ENCODE results near the gene CACNA1G. TPM values are rescaled to one million over a fixed set of nuclear protein-coding genes. Genes with fewer than 3 reads are reported as not detected.

Gene CACNA1G
- total RNA-seq, 1 experiment from 2014 or later = 6.7 TPM

DNA sequence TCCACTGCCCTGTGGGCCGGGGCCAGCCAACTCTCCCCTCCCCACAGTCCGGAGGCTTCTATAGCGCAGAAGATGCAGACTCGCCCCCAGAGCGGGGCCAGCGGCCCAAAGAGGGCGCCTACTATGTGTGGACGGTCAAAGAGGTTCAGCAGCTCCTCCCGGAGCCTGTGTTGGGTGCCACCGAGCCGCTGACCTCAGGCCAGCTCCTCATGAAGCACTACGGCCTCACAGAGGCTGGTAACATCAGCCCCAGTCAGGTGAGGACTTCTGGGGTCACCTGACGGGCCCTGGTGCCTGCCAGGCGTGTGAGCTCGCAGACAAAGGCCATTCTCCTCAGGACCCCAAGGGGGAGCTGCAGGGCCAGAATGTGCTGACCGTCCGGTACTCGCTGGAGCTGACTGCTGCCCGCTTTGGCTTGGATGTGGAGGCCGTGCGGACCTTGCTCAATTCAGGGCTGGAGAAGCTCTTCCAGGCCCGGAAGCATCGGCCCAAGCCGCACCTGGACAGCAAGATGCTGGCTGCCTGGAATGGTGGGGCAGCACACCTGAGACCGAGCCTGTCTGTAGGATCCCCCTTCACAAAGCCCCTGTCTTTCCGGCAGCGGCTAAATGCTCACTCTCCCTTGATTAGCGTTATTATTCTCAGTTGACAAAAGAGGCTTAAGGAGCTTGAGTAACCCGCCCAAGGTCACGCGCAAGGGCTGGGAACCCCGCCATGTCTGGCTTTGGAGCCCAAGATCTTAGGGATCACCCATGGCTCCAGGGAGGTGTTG lies 9.7 kb upstream of the CACNA1G start (continued):
- TF ChIP-seq, protein P1, sequence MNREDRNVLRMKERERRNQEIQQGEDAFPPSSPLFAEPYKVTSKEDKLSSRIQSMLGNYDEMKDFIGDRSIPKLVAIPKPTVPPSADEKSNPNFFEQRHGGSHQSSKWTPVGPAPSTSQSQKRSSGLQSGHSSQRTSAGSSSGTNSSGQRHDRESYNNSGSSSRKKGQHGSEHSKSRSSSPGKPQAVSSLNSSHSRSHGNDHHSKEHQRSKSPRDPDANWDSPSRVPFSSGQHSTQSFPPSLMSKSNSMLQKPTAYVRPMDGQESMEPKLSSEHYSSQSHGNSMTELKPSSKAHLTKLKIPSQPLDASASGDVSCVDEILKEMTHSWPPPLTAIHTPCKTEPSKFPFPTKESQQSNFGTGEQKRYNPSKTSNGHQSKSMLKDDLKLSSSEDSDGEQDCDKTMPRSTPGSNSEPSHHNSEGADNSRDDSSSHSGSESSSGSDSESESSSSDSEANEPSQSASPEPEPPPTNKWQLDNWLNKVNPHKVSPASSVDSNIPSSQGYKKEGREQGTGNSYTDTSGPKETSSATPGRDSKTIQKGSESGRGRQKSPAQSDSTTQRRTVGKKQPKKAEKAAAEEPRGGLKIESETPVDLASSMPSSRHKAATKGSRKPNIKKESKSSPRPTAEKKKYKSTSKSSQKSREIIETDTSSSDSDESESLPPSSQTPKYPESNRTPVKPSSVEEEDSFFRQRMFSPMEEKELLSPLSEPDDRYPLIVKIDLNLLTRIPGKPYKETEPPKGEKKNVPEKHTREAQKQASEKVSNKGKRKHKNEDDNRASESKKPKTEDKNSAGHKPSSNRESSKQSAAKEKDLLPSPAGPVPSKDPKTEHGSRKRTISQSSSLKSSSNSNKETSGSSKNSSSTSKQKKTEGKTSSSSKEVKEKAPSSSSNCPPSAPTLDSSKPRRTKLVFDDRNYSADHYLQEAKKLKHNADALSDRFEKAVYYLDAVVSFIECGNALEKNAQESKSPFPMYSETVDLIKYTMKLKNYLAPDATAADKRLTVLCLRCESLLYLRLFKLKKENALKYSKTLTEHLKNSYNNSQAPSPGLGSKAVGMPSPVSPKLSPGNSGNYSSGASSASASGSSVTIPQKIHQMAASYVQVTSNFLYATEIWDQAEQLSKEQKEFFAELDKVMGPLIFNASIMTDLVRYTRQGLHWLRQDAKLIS (CRISPR knock-in tag; IDR thresholded peaks at IDR 0.05; ENCODE audit: borderline replicate concordance) = no peak
- TF ChIP-seq, protein P2, sequence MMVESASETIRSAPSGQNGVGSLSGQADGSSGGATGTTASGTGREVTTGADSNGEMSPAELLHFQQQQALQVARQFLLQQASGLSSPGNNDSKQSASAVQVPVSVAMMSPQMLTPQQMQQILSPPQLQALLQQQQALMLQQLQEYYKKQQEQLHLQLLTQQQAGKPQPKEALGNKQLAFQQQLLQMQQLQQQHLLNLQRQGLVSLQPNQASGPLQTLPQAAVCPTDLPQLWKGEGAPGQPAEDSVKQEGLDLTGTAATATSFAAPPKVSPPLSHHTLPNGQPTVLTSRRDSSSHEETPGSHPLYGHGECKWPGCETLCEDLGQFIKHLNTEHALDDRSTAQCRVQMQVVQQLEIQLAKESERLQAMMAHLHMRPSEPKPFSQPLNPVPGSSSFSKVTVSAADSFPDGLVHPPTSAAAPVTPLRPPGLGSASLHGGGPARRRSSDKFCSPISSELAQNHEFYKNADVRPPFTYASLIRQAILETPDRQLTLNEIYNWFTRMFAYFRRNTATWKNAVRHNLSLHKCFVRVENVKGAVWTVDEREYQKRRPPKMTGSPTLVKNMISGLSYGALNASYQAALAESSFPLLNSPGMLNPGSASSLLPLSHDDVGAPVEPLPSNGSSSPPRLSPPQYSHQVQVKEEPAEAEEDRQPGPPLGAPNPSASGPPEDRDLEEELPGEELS (CRISPR knock-in tag; IDR thresholded peaks at IDR 0.05) = peak; percentile 29; the same call in 1 of the 2 replicates
- TF ChIP-seq HMGA2 (CRISPR knock-in tag; IDR thresholded peaks at IDR 0.05) (no peak), SP1 (CRISPR knock-in tag; conservative IDR thresholded peaks at IDR 0.05) (peak; percentile 47; the same call in 1 of the 2 replicates), IRF2 (CRISPR knock-in tag; IDR thresholded peaks at IDR 0.05; ENCODE audit: borderline replicate concordance, low read depth) (no peak), ZNF121 (CRISPR knock-in tag; IDR thresholded peaks at IDR 0.05) (peak; percentile 64; the same call in 1 of the 2 replicates), SMAD4 (CRISPR knock-in tag; IDR thresholded peaks at IDR 0.05) (no peak), ETV6 (CRISPR knock-in tag; IDR thresholded peaks at IDR 0.05) (peak; percentile 69; the same call in 1 of the 2 replicates)
- TF ChIP-seq, protein P3, sequence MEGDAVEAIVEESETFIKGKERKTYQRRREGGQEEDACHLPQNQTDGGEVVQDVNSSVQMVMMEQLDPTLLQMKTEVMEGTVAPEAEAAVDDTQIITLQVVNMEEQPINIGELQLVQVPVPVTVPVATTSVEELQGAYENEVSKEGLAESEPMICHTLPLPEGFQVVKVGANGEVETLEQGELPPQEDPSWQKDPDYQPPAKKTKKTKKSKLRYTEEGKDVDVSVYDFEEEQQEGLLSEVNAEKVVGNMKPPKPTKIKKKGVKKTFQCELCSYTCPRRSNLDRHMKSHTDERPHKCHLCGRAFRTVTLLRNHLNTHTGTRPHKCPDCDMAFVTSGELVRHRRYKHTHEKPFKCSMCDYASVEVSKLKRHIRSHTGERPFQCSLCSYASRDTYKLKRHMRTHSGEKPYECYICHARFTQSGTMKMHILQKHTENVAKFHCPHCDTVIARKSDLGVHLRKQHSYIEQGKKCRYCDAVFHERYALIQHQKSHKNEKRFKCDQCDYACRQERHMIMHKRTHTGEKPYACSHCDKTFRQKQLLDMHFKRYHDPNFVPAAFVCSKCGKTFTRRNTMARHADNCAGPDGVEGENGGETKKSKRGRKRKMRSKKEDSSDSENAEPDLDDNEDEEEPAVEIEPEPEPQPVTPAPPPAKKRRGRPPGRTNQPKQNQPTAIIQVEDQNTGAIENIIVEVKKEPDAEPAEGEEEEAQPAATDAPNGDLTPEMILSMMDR (IDR thresholded peaks at IDR 0.05) = peak; percentile 84
- TF ChIP-seq, protein P4, sequence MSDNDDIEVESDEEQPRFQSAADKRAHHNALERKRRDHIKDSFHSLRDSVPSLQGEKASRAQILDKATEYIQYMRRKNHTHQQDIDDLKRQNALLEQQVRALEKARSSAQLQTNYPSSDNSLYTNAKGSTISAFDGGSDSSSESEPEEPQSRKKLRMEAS (CRISPR knock-in tag; IDR thresholded peaks at IDR 0.05) = peak; percentile 49; the same call in 1 of the 2 replicates
- TF ChIP-seq, protein P5, sequence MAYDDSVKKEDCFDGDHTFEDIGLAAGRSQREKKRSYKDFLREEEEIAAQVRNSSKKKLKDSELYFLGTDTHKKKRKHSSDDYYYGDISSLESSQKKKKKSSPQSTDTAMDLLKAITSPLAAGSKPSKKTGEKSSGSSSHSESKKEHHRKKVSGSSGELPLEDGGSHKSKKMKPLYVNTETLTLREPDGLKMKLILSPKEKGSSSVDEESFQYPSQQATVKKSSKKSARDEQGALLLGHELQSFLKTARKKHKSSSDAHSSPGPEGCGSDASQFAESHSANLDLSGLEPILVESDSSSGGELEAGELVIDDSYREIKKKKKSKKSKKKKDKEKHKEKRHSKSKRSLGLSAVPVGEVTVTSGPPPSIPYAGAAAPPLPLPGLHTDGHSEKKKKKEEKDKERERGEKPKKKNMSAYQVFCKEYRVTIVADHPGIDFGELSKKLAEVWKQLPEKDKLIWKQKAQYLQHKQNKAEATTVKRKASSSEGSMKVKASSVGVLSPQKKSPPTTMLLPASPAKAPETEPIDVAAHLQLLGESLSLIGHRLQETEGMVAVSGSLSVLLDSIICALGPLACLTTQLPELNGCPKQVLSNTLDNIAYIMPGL (CRISPR knock-in tag; IDR thresholded peaks at IDR 0.05) = peak; percentile 76; the same call in 1 of the 2 replicates
- TF ChIP-seq, protein P6, sequence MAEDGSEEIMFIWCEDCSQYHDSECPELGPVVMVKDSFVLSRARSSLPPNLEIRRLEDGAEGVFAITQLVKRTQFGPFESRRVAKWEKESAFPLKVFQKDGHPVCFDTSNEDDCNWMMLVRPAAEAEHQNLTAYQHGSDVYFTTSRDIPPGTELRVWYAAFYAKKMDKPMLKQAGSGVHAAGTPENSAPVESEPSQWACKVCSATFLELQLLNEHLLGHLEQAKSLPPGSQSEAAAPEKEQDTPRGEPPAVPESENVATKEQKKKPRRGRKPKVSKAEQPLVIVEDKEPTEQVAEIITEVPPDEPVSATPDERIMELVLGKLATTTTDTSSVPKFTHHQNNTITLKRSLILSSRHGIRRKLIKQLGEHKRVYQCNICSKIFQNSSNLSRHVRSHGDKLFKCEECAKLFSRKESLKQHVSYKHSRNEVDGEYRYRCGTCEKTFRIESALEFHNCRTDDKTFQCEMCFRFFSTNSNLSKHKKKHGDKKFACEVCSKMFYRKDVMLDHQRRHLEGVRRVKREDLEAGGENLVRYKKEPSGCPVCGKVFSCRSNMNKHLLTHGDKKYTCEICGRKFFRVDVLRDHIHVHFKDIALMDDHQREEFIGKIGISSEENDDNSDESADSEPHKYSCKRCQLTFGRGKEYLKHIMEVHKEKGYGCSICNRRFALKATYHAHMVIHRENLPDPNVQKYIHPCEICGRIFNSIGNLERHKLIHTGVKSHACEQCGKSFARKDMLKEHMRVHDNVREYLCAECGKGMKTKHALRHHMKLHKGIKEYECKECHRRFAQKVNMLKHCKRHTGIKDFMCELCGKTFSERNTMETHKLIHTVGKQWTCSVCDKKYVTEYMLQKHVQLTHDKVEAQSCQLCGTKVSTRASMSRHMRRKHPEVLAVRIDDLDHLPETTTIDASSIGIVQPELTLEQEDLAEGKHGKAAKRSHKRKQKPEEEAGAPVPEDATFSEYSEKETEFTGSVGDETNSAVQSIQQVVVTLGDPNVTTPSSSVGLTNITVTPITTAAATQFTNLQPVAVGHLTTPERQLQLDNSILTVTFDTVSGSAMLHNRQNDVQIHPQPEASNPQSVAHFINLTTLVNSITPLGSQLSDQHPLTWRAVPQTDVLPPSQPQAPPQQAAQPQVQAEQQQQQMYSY (CRISPR knock-in tag; IDR thresholded peaks at IDR 0.05) = 0 out of 2 replicates have a peak, but pooled peaks have one; percentile 5
- TF ChIP-seq, protein P7, sequence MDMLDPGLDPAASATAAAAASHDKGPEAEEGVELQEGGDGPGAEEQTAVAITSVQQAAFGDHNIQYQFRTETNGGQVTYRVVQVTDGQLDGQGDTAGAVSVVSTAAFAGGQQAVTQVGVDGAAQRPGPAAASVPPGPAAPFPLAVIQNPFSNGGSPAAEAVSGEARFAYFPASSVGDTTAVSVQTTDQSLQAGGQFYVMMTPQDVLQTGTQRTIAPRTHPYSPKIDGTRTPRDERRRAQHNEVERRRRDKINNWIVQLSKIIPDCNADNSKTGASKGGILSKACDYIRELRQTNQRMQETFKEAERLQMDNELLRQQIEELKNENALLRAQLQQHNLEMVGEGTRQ (CRISPR knock-in tag; IDR thresholded peaks at IDR 0.05) = peak; percentile 96
